ENCODE measurements around the gene GDPD4. TPM values are rescaled to one million over a fixed set of nuclear protein-coding genes. Genes with fewer than 3 reads are reported as not detected.

The GDPD4 gene
- total and polyA plus RNA-seq, 4 donors = 0.08 to 1.1 TPM; not detected in 2

GRCh38 chr11:77181226-77181625, 120.3 kb downstream of the GDPD4 start:
- no peak overlapping the region for H3K9ac ChIP-seq (ENCODE audit: low read depth in 1 of 2, low read length in 2 of 2)
- no peak overlapping the region for H3K27ac ChIP-seq (ENCODE audit: low read depth in 1 of 2, low read length in 2 of 2)
- no peaks in the 10 kb centered on the region for H3K27me3 ChIP-seq (ENCODE audit: control insufficient read depth in 4 of 4, insufficient read depth in 4 of 4, low read length in 3 of 4)
- no peak overlapping the region for H3K4me3 ChIP-seq (ENCODE audit: low read depth in 1 of 3, low read length in 3 of 3)
- WGBS = 99% methylated on average over 11 of the region's 11 CpGs
- H3K9me3 ChIP-seq (ENCODE audit: control insufficient read depth in 4 of 4, low read length in 3 of 4) = no peaks in the 10 kb centered on the region
- DNase-seq (ENCODE audit: low spot score) = no peak
- TF ChIP-seq REST (IDR thresholded peaks at IDR 0.05) (no peak), RAD21 (IDR thresholded peaks at IDR 0.05) (no peak), JUND (IDR thresholded peaks at IDR 0.05) (no peak), GABPA (IDR thresholded peaks at IDR 0.05 in 1 of 2, conservative IDR thresholded peaks at IDR 0.05 in 1 of 2) (no peak), FOXA1 (IDR thresholded peaks at IDR 0.05) (no peak), NR2F2 (IDR thresholded peaks at IDR 0.05) (no peak), EGR1 (IDR thresholded peaks at IDR 0.05; ENCODE audit: low read depth in 2 of 2) (no peak), HNF4A (conservative IDR thresholded peaks at IDR 0.05) (no peak), TAF1 (conservative IDR thresholded peaks at IDR 0.05) (no peak), YY1 (IDR thresholded peaks at IDR 0.05) (no peak)
- TF ChIP-seq, protein P1, sequence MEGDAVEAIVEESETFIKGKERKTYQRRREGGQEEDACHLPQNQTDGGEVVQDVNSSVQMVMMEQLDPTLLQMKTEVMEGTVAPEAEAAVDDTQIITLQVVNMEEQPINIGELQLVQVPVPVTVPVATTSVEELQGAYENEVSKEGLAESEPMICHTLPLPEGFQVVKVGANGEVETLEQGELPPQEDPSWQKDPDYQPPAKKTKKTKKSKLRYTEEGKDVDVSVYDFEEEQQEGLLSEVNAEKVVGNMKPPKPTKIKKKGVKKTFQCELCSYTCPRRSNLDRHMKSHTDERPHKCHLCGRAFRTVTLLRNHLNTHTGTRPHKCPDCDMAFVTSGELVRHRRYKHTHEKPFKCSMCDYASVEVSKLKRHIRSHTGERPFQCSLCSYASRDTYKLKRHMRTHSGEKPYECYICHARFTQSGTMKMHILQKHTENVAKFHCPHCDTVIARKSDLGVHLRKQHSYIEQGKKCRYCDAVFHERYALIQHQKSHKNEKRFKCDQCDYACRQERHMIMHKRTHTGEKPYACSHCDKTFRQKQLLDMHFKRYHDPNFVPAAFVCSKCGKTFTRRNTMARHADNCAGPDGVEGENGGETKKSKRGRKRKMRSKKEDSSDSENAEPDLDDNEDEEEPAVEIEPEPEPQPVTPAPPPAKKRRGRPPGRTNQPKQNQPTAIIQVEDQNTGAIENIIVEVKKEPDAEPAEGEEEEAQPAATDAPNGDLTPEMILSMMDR (IDR thresholded peaks at IDR 0.05; ENCODE audit: low read depth, low read length, missing input control) = no peak
- H3K4me1 ChIP-seq (ENCODE audit: control insufficient read depth in 4 of 4, insufficient read depth in 4 of 4, low read length in 3 of 4) = peaks cover 10 to 19% (median 15%) of the 10 kb centered on the region in 4 donors
- peaks cover 7 to 37% (median 19%) of the 10 kb centered on the region in 4 donors for H3K36me3 ChIP-seq (ENCODE audit: control insufficient read depth in 4 of 4, insufficient read depth in 3 of 4, low read depth in 1 of 4, low read length in 3 of 4)

- no peak for TF ChIP-seq ZBTB33 (IDR thresholded peaks at IDR 0.05)
- no peak for TF ChIP-seq RXRA (IDR thresholded peaks at IDR 0.05)
- no peak for TF ChIP-seq GABPA (IDR thresholded peaks at IDR 0.05 in 1 of 2, conservative IDR thresholded peaks at IDR 0.05 in 1 of 2)
- TF ChIP-seq HNF4A (conservative IDR thresholded peaks at IDR 0.05) = no peak
- TF ChIP-seq JUND (IDR thresholded peaks at IDR 0.05) = no peak
- TF ChIP-seq ATF3 (IDR thresholded peaks at IDR 0.05) = no peak
- TF ChIP-seq RAD21 (IDR thresholded peaks at IDR 0.05) = no peak
- no peak for TF ChIP-seq NR2F2 (IDR thresholded peaks at IDR 0.05)
- no peak for TF ChIP-seq REST (IDR thresholded peaks at IDR 0.05)
- no peak for TF ChIP-seq SP1 (IDR thresholded peaks at IDR 0.05)
- no peak for TF ChIP-seq TAF1 (conservative IDR thresholded peaks at IDR 0.05)
- no peak for TF ChIP-seq FOXA2 (IDR thresholded peaks at IDR 0.05)
- no peak for TF ChIP-seq HNF4G (IDR thresholded peaks at IDR 0.05)
- TF ChIP-seq YY1 (IDR thresholded peaks at IDR 0.05) = no peak
- no peak for TF ChIP-seq MAX (IDR thresholded peaks at IDR 0.05)
- TF ChIP-seq EGR1 (IDR thresholded peaks at IDR 0.05; ENCODE audit: low read depth in 2 of 2) = no peak
- TF ChIP-seq, protein P1 (IDR thresholded peaks at IDR 0.05; ENCODE audit: low read depth, low read length, missing input control) = no peak
- no peak overlapping the region for H3K27ac ChIP-seq (ENCODE audit: low read depth in 1 of 2, low read length in 2 of 2)
- 87% methylated on average over 11 of the region's 11 CpGs for WGBS
- H3K4me3 ChIP-seq (ENCODE audit: low read depth in 1 of 3, low read length in 3 of 3) = no peak overlapping the region
- H3K9ac ChIP-seq (ENCODE audit: low read depth in 1 of 2, low read length in 2 of 2) = no peak overlapping the region
- DNase-seq (ENCODE audit: low spot score) = no peak
- peaks cover 10 to 19% (median 16%) of the 10 kb centered on the region in 4 donors for H3K4me1 ChIP-seq (ENCODE audit: control insufficient read depth in 4 of 4, insufficient read depth in 4 of 4, low read length in 3 of 4)
- no peaks in the 10 kb centered on the region for H3K9me3 ChIP-seq (ENCODE audit: control insufficient read depth in 4 of 4, low read length in 3 of 4)
- no peaks in the 10 kb centered on the region for H3K27me3 ChIP-seq (ENCODE audit: control insufficient read depth in 4 of 4, insufficient read depth in 4 of 4, low read length in 3 of 4)
- peaks cover 7 to 35% (median 18%) of the 10 kb centered on the region in 4 donors for H3K36me3 ChIP-seq (ENCODE audit: control insufficient read depth in 4 of 4, insufficient read depth in 3 of 4, low read depth in 1 of 4, low read length in 3 of 4)
Observed at GRCh38 chr11:77180346-77180745, 121.1 kb downstream of the GDPD4 start.

Data from liver (tissue), 9 donors.